GM10266 (cell line): Measurements from ENCODE around the gene SPTBN4.

Experiments
- DNase-seq: peaks from one replicate; pipeline ENCODE4 v3.0.0; 2012; ENCODE audit errors: extremely low spot score
- TF ChIP-seq, protein P1 (sequence below): IDR thresholded peaks from 2 replicates; pipeline ENCODE4 v1.5.1; 2012; ENCODE audit warnings: mild to moderate bottlenecking, low read depth; ENCODE audit not compliant: control insufficient read depth, insufficient read depth; ENCODE audit errors: missing control alignments

The SPTBN4 gene

DNA sequence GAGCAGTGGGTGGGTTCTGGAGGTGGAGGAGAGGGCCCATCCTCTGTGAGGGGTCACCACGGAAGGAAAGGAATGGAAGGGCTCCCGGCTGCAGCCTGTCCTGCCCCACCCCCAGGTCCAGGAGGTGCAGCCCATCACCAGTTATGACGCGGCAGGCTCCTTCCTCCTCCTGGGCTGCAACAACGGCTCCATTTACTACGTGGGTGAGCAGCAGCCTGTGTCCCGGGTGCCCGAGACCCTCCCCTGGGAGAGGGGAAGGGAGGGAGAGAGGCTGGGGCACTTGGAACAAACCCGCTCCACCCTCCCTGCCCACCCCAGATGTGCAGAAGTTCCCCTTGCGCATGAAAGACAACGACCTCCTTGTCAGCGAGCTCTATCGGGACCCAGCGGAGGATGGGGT, 116.5 kb downstream of the SPTBN4 start:
- DNase-seq: no peak
- TF ChIP-seq, protein P1, sequence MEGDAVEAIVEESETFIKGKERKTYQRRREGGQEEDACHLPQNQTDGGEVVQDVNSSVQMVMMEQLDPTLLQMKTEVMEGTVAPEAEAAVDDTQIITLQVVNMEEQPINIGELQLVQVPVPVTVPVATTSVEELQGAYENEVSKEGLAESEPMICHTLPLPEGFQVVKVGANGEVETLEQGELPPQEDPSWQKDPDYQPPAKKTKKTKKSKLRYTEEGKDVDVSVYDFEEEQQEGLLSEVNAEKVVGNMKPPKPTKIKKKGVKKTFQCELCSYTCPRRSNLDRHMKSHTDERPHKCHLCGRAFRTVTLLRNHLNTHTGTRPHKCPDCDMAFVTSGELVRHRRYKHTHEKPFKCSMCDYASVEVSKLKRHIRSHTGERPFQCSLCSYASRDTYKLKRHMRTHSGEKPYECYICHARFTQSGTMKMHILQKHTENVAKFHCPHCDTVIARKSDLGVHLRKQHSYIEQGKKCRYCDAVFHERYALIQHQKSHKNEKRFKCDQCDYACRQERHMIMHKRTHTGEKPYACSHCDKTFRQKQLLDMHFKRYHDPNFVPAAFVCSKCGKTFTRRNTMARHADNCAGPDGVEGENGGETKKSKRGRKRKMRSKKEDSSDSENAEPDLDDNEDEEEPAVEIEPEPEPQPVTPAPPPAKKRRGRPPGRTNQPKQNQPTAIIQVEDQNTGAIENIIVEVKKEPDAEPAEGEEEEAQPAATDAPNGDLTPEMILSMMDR: no peak

DNA sequence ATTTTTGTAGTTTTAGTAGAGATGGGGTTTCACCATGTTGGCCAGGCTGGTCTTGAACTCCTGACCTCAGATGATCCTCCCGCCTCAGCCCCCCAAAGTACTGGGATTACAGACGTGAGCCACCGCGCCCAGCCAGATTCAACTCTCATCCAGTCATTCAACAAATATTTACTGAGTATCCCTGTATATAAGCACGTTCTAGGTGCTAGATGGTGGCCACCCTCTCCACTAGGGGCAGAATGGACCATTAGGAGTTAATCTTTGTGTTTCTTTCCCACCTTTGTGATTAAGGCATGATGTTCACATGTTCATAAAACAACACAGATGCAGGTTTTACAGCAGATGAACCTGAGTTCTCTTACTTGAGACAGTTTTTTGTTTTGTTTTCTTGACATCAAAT, 117.2 kb downstream of the SPTBN4 start:
- TF ChIP-seq, protein P1: peak; percentile 43

DNA sequence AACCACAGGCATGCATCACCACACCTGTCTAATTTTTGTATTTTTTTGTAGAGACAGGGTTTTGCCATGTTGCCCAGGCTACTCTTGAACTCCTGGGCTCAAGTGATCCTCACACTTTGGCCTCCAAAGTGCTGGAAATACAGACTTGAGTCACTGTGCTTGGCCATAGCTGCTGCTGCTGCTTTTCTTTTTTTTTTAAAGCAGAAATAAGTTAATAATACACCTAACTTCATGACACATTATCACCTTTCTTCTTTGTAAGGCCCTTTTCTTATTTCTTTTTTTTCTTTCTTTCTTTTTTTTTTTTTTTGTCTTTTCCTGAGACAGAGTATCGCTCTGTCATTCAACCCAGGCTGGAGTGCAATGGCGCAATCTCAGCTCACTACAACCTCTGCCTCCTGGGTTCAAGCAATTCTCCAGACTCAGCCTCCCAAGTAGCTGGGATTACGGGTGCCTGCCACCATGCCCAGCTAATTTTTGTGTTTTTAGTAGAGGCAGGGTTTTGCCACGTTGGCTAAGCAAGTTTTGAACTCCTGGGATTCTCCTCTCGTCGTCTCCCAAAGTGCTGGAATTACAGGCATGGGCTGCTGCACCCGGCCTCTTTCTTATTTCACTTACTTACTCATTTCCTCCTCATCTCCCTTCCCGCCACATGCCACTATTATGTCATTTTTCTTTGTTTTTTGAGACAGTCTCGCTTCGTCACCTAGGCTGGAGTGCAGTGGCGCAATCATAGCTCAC, 118.6 kb downstream of the SPTBN4 start:
- no peak for DNase-seq
- TF ChIP-seq, protein P1: no peak

More for the DNA sequence above, 117.2 kb downstream of the SPTBN4 start:
- no peak for DNase-seq

DNA sequence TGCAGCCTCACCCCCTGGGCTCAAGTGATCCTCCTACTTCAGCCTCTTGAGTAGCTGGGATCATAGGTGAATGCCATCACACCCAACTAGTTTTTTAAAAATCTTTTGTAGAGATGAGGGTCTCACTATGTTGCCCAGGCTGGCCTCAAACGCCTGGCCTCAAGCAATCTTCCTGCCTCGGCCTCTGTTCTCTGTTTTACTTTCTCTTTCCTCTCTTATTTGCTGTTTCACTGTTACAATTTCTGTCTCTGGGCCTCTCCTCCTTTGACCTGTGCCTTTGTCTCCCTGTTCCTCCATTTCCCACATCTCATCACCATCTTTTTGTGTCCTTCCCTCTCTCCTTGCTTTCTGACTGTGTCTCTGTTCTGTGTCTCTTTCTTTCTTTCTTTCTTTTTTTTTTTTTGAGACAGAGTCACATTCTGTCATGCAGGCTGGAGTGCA, 119.2 kb downstream of the SPTBN4 start:
- DNase-seq: no peak
- TF ChIP-seq, protein P1: no peak

DNA sequence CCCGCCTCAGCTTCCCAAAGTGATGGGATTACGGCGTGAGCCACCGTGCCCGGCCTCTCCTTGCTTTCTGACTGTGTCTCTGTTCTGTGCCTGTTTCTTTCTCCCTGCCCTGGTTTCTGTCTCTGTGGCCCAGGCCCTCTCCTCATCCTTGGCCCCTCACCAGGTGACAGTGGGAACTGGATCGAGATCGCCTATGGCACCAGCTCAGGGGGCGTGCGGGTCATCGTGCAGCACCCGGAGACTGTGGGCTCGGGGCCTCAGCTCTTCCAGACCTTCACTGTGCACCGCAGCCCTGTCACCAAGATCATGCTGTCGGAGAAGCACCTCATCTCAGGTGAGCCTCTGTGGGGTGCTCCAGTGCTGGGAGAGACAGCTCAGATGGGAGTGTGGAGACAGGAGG, 119.8 kb downstream of the SPTBN4 start:
- TF ChIP-seq, protein P1: no peak
- DNase-seq: no peak

DNA sequence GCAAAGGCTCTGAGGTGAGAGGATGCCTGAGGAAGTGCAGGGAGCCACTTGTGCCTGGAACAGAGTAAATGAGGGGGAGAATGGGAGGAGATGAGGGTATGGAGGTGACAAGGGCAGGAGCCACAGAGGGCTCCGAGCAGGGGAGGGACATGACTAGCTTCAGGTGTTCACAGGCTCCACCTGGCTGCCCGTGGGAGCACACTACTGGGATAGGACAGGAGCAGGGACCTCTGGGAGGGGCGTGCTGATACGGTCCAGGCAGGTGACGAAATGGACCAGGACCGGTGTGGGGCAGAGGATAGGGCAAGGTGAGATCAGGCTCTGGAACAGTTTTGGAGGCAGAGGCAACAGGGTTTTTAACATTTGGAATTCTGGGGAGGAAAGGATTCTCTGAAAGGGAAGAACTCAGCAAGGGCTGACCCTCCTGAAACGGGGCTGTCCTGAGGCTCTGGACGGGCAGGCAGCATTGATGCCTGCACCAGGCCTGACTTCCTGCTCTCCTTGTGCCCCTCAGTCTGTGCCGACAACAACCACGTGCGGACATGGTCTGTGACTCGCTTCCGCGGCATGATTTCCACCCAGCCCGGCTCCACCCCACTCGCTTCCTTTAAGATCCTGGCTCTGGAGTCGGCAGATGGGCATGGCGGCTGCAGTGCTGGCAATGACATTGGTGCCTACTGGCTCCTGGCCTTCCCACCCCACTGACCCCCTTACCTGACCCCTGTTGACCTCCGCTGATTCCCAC, 121.5 kb downstream of the SPTBN4 start:
- DNase-seq: no peak
- TF ChIP-seq, protein P1: no peak
